ENCODE results near the gene DDX25. TPM values are rescaled to one million over a fixed set of nuclear protein-coding genes. Genes with fewer than 3 reads are reported as not detected.

Gene DDX25
- total RNA-seq, 3 donors from 2014 or later, result 0.05 to 0.54 TPM; not detected in 1

DNA sequence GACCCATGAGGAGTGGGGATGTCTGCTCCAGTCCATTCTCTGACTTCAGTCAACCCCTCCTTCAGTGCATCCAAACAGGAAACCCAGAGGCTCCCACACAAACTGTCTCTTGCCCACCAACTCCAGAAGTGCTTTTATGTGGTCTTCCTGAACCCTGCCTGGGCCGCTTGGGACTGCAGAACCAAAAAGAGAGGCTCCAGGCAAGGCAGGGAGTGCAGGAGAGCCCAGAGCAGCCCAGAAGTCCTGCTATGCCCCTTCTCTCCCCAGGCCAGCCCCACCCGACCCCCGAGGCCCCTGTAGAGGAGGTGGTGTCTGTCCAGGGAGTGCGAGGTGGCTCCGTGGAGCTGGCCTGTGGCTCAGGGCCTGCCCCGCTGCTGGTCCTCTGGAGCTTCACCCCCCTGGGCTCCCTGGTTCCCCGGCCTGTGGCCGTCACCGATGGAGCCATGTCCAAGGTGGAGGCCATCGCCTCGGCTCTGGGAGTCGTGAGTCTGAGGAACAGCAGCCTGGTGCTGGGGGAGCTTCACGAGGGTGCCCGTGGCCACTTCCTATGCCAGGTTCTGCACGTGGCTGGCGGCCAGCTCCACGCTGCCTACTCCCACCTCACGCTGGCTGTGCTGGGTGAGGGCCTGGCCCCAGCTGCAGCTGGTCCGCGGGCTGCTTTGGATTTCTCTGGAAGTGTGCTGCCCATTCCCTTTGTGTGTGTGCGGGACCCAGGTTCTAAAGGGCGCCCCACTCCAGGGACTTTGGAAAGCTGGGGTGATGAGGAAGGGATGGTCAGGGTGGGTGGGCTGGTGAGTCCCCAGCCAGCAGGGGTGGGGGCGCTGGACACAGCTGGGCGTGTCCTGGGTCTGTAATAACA is 43.3 kb downstream of the DDX25 start:
- no peak for DNase-seq
- no peaks in the 10 kb centered on the region for H3K4me1 ChIP-seq (ENCODE audit: low read depth)
- no peaks in the 10 kb centered on the region for H3K9me3 ChIP-seq
- no peaks in the 10 kb centered on the region for H3K36me3 ChIP-seq (ENCODE audit: low read depth)
- intact Hi-C loops (cut with DNase I, micrococcal nuclease), result no loop called here
- no peak overlapping the region for H3K4me3 ChIP-seq
- no peak for ATAC-seq
- TF ChIP-seq, protein P1, sequence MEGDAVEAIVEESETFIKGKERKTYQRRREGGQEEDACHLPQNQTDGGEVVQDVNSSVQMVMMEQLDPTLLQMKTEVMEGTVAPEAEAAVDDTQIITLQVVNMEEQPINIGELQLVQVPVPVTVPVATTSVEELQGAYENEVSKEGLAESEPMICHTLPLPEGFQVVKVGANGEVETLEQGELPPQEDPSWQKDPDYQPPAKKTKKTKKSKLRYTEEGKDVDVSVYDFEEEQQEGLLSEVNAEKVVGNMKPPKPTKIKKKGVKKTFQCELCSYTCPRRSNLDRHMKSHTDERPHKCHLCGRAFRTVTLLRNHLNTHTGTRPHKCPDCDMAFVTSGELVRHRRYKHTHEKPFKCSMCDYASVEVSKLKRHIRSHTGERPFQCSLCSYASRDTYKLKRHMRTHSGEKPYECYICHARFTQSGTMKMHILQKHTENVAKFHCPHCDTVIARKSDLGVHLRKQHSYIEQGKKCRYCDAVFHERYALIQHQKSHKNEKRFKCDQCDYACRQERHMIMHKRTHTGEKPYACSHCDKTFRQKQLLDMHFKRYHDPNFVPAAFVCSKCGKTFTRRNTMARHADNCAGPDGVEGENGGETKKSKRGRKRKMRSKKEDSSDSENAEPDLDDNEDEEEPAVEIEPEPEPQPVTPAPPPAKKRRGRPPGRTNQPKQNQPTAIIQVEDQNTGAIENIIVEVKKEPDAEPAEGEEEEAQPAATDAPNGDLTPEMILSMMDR (IDR thresholded peaks at IDR 0.05), result no peak

DNA sequence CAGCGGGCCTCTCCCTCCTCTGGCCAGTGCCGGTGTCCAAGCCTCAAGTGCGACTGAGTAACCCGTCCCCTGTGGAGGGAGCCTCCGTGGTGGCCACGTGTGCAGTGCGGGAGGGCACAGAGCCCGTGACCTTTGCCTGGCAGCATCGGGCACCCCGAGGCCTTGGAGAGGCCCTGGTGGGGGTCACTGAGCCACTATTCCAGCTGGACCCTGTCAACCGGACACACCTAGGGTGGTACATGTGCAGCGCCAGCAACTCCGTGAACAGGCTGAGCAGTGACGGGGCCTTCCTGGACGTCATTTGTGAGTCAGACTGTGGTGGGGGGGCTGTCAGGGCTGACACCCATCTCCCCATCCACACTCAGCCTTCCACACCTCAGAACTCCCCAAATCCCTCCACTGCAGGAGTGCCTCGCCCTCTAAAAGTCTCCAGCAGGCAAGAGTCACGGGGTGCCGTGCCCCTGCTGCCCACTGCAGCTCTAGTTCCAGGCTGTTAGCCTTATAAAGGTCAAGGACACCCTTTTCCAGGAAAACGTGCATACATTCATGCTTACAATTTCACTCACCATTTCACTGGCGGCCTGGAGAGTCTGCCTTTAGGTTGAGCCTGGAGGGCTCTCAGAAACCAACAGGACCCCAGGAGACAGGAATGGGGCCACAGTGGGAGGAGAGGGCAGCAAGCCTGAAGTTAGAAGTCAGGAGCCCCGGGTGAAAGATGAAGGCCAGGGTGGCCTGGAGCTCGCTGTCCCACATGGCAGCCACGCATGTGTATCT is 44.2 kb downstream of the DDX25 start:
- ATAC-seq (no peak), DNase-seq (no peak)
- no peak overlapping the region for H3K4me3 ChIP-seq
- intact Hi-C loops (cut with DNase I, micrococcal nuclease), result no loop called here
- no peaks in the 10 kb centered on the region for H3K4me1 ChIP-seq (ENCODE audit: low read depth)
- TF ChIP-seq, protein P1 (IDR thresholded peaks at IDR 0.05), result no peak
- H3K9me3 ChIP-seq, result no peaks in the 10 kb centered on the region
- no peaks in the 10 kb centered on the region for H3K36me3 ChIP-seq (ENCODE audit: low read depth)

DNA sequence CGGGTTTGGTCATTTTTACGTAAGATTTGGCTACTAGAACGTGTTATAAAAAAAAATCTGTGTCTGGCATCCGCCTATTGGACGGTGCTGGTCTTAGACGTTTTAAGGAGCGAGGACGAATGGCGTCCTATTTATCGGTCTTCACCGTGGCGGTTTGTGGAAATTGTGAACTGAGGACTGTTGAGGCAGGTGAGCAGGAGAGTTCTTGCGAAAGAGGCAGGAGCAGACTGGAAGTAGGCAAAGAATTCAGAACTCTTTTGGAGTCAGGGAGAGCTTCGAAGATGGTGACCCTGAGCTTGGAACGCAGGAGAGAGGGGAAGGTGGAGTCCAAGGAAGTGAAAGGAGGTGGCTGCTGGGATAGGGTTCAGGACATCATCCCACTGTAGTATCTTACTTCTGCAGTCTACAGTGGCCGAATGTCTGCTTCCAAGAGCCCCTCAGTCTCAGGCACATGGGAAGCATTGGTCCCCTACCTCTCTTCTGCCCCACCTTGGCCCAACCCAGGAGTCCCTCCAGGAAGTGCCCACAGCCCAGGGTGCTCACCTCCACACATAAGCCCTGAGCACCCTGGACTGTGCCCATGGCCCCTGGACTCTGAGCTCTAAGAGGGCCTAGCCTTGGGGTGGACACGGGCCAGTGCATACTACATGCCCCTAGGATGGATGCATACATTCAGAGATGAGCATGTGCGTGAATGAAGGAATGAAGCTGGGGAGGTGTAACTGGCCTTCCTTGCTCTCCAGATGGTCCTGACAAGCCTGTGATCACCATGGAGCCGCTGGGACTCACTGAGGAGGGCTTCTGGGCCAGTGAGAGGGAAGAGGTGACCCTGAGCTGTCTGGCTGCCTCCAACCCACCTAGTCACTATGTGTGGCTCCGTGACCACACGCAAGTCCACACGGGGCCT is 45.2 kb downstream of the DDX25 start:
- no peak overlapping the region for H3K4me3 ChIP-seq
- TF ChIP-seq, protein P1 (IDR thresholded peaks at IDR 0.05), result no peak
- intact Hi-C loops (cut with DNase I, micrococcal nuclease), result no loop called here
- DNase-seq (no peak), ATAC-seq (no peak)
- H3K36me3 ChIP-seq (ENCODE audit: low read depth), result no peaks in the 10 kb centered on the region
- H3K4me1 ChIP-seq (ENCODE audit: low read depth), result no peaks in the 10 kb centered on the region
- no peaks in the 10 kb centered on the region for H3K9me3 ChIP-seq

DNA sequence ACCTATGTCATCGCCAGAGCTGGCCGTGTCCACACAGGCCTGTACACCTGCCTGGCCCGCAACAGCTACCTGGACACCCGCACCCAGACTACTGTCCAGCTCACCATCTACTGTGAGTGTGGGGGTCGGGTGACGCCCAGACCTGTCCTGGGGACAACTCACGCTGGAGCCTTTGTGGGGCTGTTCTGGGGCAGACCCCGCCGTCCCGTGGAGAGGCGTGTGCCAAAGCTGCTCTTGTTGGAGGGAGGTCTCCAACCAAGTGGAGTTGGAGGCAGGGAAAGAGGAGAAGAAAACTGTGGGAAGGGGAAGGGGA is 45.8 kb downstream of the DDX25 start:
- intact Hi-C loops (cut with DNase I, micrococcal nuclease), result no loop called here
- H3K9me3 ChIP-seq, result no peaks in the 10 kb centered on the region
- no peaks in the 10 kb centered on the region for H3K4me1 ChIP-seq (ENCODE audit: low read depth)
- TF ChIP-seq, protein P1 (IDR thresholded peaks at IDR 0.05), result no peak
- no peaks in the 10 kb centered on the region for H3K36me3 ChIP-seq (ENCODE audit: low read depth)
- DNase-seq (no peak), ATAC-seq (no peak)
- no peak overlapping the region for H3K4me3 ChIP-seq

Data from mucosa of descending colon (tissue), 3 donors.